Erythroblast (primary cell): ENCODE results near the gene CTIF.

Source experiments
- DNase-seq, 2 experiments: peaks; one replicate each; lab custom pipeline; 2025; lab: John Stamatoyannopoulos, UW
- GATA1 ChIP-seq: IDR thresholded peaks from 2 replicates; pipeline ENCODE4 v1.6.1; 2011; ENCODE audit warnings: low read depth, mild to moderate bottlenecking, control low read depth, low read length, moderate library complexity
- POLR2A ChIP-seq: IDR thresholded peaks from 2 replicates; pipeline ENCODE4 v1.6.1; 2011; ENCODE audit warnings: mild to moderate bottlenecking, low read length

The CTIF gene

DNA sequence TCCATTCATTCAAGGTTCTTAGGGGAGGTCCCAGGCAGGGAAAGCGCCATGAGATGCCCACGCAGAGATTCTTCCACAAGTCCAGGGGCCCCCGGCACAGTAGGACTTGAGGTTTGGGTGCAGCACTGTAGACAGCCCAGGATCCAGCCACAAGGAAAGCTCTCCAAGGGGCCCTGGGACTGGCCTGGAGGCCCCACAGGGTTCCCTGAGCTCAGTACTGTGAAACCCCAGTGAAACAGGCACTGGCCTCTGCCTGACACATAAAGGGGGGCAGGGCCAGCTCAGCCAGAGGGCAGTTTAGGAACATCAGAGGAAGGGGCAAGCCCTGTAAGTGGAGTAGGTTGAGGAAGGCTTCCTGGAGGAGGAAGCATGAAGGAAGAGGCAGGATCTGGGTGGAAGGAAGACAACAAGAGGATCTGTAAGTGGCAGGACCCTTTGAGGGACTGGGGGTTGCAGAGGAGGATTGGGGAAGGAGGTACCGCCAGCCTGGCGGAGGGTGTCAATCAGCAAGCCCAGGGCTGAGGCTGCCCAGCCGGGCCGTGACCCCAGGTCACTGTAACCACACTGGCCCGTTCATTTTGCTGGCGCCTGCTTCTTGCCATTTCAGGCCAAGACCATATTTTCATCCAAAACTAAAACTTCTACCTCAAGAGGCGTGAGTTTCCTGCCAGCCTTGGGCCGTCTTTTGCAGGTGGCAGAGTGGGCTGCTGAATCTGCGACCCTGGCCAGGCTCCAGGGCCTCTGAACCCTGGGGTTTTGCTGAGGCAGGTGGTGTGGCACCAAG is 236.7 kb downstream of the CTIF start:
- DNase-seq: no peak
- TF ChIP-seq POLR2A (no peak), GATA1 (no peak)

DNA sequence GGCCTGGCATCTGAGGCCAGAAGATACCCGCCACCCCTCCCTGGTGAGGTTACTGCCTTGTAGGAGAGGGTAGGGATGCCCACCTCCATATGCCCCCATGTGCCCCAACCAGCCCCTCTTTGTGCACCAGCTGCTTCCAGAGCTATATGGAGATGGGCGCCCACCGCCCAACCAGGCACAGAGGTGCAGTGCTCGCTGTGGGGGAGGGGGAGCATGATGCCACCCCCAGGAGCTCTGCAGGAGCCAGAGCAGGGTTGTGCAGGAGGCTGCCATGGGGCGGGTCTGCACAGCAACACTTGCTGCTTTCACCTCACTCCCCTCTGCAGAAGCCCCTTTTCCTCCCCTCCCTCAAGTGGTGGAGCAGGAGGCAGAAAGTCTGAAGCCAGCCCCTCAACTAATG is 237.3 kb downstream of the CTIF start:
- DNase-seq: no peak
- TF ChIP-seq GATA1 (no peak), POLR2A (no peak)

DNA sequence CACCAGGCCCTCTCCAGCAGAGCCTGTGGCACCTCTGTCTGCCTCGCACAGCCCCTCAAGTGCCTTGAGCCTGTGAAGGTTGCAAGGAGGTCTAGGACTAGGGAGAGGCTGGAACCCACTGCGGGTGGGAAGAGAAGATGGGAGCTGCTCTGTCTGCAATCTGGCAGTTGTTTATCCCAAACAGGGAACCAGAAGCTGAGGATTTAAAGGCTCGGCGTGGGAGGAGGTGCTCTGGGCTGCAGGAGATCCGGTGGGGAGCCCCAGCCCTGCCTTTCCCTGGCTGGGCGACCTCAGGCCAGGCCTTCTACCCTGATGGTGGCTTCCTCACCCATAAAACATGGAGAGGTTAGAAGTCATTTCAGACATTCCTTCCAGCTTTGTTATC is 237.8 kb downstream of the CTIF start:
- DNase-seq: no peak
- TF ChIP-seq GATA1 (no peak), POLR2A (no peak)

DNA sequence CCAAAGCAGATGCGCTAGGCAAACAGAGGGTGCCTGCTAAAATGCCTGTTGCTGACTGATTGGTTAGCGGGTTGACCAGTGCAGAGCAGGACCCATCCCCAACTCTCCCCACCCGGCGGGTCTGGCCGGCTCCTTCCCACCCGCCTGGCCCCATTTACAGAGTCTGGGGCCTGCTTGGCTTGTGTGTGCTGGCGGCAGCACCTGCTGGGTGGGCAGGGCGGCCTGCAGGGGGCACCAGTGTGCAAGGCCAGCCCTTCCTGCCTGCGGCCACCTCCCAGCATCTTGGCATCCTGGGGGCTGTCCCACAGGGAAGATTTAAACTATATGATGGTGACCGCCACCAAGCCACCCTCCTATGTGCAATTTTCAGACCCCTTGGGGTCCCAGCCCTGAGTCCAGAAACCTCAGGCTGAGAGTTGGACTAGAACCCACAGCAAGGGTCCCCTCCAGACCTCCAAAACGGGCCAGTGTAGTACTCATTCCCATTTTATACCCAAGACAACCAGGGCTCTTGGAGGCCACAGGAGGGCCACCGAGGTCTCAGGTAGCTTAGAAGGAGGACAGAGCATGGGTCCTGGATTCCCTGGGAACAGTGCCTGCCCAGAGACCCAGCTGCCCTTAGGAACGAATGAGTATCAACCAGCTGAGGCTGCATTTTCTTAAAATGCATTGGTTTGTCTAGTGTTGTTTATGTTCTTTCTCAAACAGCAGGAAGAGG is 238.4 kb downstream of the CTIF start:
- peak; percentile 63 to 81 for DNase-seq
- TF ChIP-seq GATA1: no peak
- TF ChIP-seq POLR2A: no peak

DNA sequence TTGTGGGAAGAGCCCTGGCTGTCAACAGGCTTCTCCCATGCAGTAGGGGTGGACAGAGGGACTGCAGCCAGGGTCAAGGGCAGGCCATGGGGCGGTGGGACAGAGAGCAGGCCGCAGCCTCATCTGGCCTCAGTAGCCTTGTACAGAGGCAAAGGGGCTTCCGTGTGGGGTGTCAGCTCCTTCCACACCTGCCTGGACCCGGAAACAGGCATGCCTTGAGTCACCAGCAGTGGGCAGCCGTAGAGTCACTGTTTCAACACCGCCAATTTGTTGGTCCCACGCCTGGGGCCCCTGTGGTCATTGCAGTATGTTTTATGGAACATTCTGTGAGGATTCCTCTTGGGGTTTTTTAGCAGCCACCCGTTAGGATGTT is 238.9 kb downstream of the CTIF start:
- TF ChIP-seq GATA1: no peak
- no peak for TF ChIP-seq POLR2A
- no peak for DNase-seq

DNA sequence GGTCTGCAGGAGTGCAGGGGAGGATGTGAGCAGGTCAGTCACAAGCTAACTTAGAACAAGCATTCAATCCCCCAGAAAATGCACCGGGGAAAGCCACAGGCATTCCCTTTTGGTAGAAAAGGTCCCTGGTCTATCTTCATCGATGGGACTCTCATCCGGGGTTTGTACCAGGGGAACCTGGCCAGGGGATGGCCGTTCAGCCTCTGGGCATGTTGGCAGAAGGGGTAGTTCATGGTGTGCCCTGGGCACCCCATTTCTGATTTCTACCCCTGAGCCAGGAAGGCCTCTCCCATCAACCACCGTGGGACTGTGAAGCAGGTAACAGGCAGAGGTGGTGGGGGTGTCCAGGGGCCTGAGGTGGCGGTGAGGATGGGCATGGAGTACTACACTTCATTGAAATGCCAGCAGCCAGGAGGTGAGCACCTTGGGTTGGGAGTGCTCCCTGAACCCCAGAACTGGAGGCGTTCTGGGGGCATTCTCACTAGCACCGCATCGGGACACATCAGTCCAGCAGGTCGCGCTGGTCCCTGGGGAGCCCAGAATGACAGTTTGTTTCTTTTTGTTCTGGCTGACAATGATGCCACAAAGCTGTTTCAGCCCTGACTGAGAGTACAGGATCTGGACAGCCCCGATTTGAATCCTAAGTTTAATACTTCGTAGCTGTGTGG is 239.6 kb downstream of the CTIF start:
- TF ChIP-seq POLR2A (no peak), GATA1 (no peak)
- no peak for DNase-seq

DNA sequence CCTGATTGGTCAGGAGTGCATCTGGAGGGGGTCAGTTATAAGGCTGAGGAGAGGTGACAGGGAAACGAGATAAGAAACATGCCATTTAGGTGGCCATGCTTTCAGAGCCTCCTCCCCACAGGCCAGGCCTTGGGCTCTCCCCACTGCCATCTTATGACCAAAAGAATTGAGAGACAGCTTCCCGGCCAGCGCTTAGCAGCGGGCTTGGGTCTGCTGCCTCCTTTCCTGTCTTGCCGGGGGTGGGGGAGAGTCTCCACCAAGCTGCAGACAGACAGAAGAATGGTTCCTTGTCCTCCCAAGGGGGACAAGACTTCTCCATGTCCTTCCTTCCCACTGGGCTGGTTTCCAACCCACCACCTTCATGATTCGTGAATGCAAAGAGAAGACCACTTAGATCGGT is 240.6 kb downstream of the CTIF start:
- TF ChIP-seq GATA1 (no peak), POLR2A (no peak)
- DNase-seq: no peak

DNA sequence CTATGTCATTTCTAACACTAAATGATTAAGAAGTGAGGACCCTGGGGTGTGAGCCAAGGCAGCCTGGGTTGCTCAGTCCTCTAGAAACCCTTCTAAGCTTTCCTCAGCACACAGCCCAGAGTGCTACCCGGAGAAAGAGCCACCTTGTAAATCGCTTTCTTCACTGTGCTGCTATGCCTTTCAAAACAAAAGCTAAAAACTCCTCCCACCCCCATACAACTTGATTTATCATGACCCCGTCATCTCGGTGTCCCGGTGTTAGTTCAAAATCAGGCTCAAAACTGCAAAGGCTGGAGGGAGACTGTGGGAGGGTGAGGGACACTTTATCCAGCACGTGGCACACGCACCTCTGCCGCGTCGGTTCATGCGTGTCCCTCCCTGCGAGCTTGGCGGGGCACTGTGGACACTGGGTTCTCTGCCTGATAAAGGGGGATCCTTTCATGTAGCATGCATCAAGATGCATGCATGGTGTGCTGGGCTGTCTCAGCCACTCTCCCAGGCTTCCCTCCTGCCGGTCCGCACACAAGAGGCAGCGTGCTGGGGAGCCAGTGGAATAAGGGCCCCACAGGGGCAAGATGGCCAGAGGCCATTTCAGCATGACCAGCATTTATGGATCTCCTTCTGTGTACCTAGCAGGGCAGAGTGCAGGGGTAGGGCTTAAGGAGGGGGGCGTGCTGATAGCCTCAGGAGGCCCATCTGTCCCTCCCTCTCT is 241.5 kb downstream of the CTIF start:
- no peak for TF ChIP-seq POLR2A
- no peak for TF ChIP-seq GATA1
- DNase-seq: peak; percentile 31 to 46

DNA sequence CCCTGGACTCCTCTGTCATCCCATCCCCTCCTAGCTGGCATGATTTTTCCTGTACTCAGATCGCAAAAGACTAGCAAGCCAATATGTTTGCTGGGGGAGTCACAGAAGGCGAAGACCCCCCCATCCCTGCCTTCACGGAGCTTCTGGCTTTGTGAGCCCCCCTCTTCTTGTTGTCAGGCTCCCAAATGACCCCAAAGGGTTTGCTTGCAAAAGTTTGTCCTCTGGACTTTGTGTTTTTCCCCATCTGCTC is 242.0 kb downstream of the CTIF start:
- no peak for TF ChIP-seq GATA1
- TF ChIP-seq POLR2A: peak; percentile 32
- no peak for DNase-seq

DNA sequence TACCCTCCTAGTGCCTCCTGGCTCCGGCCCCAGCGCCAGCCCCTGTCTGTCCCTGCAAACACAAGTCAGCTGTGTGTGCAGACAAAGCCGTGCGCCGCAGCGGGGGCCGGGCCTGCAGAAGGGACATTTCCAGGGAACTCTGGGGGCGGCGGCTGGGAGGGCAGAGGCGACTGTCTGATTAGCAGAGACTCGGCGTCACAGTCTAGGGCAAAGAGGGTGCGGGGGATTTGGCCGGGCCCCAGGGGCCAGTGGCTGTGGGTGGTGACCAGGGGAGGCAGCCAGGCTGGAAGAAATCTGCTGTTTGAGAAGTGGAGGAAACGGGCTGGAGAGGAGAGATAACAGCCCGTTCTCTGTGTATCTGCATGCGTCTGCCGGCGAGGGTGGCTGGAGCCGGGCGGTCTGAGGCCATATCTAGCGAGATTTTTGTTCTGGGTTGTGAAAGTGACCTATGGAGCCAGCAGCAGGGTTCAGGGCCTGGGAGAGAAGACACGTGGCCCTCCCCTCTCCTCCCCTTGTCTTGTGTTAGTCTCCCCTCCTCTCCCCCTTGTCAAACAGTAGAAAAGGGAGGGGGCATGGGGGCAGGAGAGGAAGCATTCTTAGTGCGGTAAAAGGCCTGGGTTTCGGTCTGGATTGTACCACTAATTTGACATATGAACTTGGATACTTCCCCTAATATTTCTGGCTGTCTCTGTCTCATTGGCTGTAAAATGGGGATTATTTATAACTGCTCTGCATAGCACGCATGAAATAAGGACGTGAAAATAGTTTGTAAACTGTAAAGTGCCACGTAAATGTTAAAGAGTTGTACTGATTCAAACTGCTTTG is 242.5 kb downstream of the CTIF start:
- DNase-seq: peak; percentile 95 to 97
- TF ChIP-seq POLR2A (peak; percentile 31), GATA1 (peak; percentile 71)

DNA sequence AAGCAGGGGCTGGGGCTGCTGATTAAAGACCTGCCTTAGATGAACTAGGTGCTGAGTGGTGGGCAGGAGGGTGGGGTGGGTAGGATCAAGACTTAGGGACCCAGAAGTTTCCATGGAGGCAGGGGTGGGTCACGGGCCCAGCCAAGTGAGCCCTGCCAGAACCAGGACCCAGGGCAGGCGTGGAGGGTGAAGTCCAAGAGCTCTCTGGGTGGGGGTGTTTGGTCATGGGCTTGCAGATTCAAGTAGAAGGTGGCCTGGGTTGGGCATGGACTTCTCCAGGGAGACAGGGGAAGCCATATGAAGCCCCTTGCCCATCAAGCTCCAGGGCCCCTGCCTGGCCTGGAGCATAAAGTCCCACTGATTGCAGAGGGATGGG is 243.1 kb downstream of the CTIF start:
- TF ChIP-seq GATA1 (no peak), POLR2A (no peak)
- DNase-seq: peak; percentile 34 to 50

DNA sequence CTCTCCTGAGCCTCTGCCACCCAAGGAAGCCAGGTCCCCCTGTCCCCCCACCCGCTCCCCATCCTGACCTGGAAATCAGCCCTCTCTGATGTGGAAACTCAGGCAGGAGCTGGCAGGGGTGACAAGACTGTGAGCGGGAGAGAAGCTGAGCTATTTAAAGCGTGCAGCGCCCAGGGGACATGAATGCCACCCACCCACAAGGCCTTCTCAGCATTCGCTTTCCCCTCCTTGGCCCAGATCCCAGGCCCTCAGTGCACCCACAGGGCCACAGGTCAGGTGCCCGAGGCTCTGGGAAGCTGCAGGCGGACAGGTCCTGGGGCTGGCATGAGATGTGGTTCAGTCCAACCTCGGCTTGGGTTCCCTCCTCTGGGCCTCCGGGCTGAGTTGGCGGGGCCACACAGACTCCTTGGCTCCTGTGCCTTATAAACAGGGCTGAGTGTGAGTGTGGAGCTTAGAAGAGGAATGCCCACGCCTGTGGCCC is 243.6 kb downstream of the CTIF start:
- no peak for TF ChIP-seq GATA1
- no peak for TF ChIP-seq POLR2A
- no peak for DNase-seq

DNA sequence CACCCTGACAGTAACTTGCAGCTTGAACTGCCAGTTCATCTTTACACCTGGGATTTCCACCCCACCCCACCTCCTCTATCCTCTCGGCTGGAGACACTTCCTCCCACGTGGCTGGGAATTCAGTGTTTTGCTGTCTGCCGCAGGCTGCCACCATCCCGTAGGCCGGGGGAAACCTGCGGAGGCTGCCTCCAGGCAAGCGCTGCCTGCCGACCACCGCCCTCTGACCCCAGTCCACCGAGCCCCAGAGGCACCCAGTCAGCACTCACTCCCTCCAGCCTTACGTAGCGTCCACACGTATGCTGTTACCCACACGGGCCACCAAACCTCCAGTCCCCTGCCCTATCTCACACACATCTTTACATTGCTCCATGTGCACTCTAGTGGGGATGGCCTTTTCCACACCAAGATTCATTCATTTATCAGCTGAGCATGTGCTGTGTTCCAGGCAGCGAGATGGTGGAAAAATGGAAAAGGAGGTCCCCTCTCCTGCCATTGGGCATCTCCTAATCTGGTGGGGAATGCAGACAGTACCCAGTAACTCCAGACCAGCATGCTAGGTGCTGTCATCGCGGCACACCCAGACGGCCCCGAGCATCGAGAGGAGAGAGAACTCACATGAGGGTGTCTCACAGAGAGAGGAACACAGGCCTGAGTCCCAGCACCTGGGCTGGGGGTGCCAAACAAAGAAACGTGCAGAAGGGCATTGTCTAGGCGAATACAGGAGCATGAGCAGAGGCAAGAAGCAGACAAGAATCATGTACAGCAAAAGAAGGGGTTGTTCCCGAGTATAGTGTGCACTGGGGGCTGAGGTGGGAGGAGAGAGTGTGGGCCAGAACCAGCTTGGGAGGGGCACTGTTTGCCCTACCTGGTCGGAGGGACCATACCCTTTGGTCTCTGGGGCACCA is 245.0 kb downstream of the CTIF start:
- DNase-seq: no peak
- no peak for TF ChIP-seq GATA1
- TF ChIP-seq POLR2A: no peak
